GM21526 (cell line): ENCODE results near the gene RPP30.
"Not testable (repeated sequence)": the region's sequence is repeated elsewhere in the genome, so short reads cannot be mapped to it uniquely, and the experiment has no call there.

Experiments used
- ATAC-seq: cut with Tn5 transposase; IDR thresholded peaks from one replicate; pipeline ENCODE4 v1.9.1; 2021; ENCODE audit warnings: moderate library complexity; ENCODE audit not compliant: unreplicated experiment, low FRiP score

RPP30 gene

GRCh38 chr10:90937645-90938258 is 66.0 kb downstream of the RPP30 start:
- no peak for ATAC-seq

- ATAC-seq = no peak
Measured at GRCh38 chr10:90939116-90939515, 67.3 kb downstream of the RPP30 start.

- no peak for ATAC-seq
Measured at GRCh38 chr10:90939648-90940047, 67.9 kb downstream of the RPP30 start.

GRCh38 chr10:90942980-90943379 is 71.2 kb downstream of the RPP30 start:
- not testable (repeated sequence) for ATAC-seq

GRCh38 chr10:90944749-90945148 is 73.0 kb downstream of the RPP30 start:
- ATAC-seq = no peak

- no peak for ATAC-seq
Measured at GRCh38 chr10:90945491-90946070, 73.8 kb downstream of the RPP30 start.

GRCh38 chr10:90947030-90947960 is 75.5 kb downstream of the RPP30 start:
- no peak for ATAC-seq
